Testis (tissue), 2 donors: Measurements from ENCODE around the gene RGL3.

Experiments used
- CTCF ChIP-seq, 3 experiments: fragments of 450-650 bp in 2 of 3; fragments of 200-600 bp in 1 of 3; sonication (generic) in 1 of 3; IDR thresholded peaks; one replicate each; pipeline ENCODE4 v1.5.1; 2016 to 2019; ENCODE audit warnings: antibody characterized with exemption in 3 of 3, mild to moderate bottlenecking in 2 of 3, moderate library complexity in 1 of 3
- POLR2A ChIP-seq: fragments of 450-650 bp; IDR thresholded peaks from one replicate; pipeline ENCODE4 v1.6.1; 2017; ENCODE audit warnings: antibody characterized with exemption, mild to moderate bottlenecking, moderate library complexity

DNA sequence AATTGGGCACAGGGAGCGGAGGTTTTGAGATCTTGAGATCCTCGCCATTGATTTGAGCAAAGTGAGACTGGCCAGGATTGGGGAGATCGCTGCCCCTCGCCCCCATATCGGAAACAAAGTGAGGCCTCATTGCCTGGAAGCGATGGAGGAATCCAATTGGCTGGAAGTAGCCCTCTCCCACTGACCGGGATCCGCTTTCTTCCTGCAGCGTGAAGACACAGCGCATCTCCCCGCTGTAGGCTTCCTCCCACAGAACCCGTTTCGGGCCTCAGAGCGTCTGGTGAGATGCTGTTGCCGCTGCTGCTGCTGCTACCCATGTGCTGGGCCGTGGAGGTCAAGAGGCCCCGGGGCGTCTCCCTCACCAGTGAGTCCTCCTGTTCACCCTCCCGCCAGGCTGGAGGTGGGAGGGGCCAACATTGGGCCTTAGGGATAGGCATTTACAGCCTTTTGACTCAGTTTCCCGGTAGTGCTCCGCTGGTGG, 16.8 kb upstream of the RGL3 start:
- TF ChIP-seq CTCF (IDR thresholded peaks at IDR 0.05) (no peak), POLR2A (no peak)
